MM.1S (cell line): ENCODE results near the gene LCE7A.

ENCODE experiments used
- EZH2 ChIP-seq: fragments of 300-600 bp; sonication (generic); optimal IDR thresholded peaks from 2 replicates; pipeline ENCODE3; 2017; ENCODE audit warnings: low read depth, mild to moderate bottlenecking, antibody characterized with exemption, low read length, mixed read lengths
- TF ChIP-seq, protein P1 (sequence below): fragments of 300-600 bp; sonication (generic); IDR thresholded peaks from 2 replicates; pipeline ENCODE4 v1.5.1; 2016; ENCODE audit warnings: antibody characterized with exemption, low read length, mixed read lengths

DNA sequence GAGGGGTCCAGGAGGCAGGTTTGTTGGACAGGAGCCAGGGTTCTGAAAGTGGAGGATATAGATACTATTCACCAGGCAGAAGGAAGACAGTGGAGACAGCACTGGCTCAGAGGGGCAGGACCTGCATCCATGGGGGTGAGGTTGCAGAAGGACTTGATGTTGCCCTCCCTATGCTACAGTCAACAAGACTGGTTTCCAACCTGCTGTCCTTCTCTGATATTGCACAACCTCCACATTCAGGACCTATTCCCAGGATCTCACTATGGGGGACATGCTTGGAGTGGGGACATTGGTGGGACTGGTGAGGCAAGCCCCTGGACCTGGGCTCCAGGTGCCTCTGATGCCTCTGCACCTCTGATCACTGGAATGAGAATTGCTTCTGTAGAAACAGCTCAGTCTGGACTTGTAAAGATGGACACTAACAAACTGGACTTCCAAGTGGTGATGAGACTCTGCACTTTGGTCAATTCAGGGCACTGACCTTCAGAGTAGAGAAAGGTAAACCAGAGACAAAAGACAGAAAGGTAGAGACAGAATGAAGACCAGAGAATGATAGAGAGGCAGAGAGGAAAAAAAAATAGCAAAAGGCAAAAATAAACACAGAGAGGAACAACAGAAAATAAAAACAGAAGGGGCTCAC is 19.9 kb downstream of the LCE7A start:
- no peak for TF ChIP-seq EZH2
- TF ChIP-seq, protein P1, sequence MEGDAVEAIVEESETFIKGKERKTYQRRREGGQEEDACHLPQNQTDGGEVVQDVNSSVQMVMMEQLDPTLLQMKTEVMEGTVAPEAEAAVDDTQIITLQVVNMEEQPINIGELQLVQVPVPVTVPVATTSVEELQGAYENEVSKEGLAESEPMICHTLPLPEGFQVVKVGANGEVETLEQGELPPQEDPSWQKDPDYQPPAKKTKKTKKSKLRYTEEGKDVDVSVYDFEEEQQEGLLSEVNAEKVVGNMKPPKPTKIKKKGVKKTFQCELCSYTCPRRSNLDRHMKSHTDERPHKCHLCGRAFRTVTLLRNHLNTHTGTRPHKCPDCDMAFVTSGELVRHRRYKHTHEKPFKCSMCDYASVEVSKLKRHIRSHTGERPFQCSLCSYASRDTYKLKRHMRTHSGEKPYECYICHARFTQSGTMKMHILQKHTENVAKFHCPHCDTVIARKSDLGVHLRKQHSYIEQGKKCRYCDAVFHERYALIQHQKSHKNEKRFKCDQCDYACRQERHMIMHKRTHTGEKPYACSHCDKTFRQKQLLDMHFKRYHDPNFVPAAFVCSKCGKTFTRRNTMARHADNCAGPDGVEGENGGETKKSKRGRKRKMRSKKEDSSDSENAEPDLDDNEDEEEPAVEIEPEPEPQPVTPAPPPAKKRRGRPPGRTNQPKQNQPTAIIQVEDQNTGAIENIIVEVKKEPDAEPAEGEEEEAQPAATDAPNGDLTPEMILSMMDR: no peak
